HEK293T (cell line): ENCODE measurements around the gene E2F2.

Experiments used
- ARNT ChIP-seq: fragments of 450-650 bp; IDR thresholded peaks from 2 replicates; pipeline ENCODE4 v1.6.1; 2017; ENCODE audit warnings: mild to moderate bottlenecking
- BHLHE40 ChIP-seq: fragments of 450-650 bp; IDR thresholded peaks from 2 replicates; pipeline ENCODE4 v1.6.1; 2016; ENCODE audit warnings: mild to moderate bottlenecking, moderate library complexity, borderline replicate concordance
- CTBP1 ChIP-seq: fragments of 450-650 bp; IDR thresholded peaks from 2 replicates; pipeline ENCODE4 v1.6.1; 2016; ENCODE audit warnings: borderline replicate concordance
- FOXK2 ChIP-seq: fragments of 450-650 bp; IDR thresholded peaks from 2 replicates; pipeline ENCODE4 v1.6.1; 2016; ENCODE audit warnings: mild to moderate bottlenecking
- FOXM1 ChIP-seq: fragments of 450-650 bp; IDR thresholded peaks from 2 replicates; pipeline ENCODE4 v1.6.1; 2017; ENCODE audit warnings: mild to moderate bottlenecking, borderline replicate concordance
- HDGF ChIP-seq: fragments of 450-650 bp; IDR thresholded peaks from 2 replicates; pipeline ENCODE4 v1.6.1; 2017; ENCODE audit warnings: antibody characterized with exemption, borderline replicate concordance
- NFRKB ChIP-seq: fragments of 450-650 bp; IDR thresholded peaks from 2 replicates; pipeline ENCODE4 v1.6.1; 2016; ENCODE audit warnings: mild to moderate bottlenecking, moderate library complexity
- SP1 ChIP-seq: fragments of 450-650 bp; IDR thresholded peaks from 2 replicates; pipeline ENCODE4 v1.6.1; 2017
- SUZ12 ChIP-seq: fragments of 450-650 bp; IDR thresholded peaks from 2 replicates; pipeline ENCODE4 v1.6.1; 2016; ENCODE audit warnings: mild to moderate bottlenecking
- TF ChIP-seq, protein P1 (sequence below): fragments of 450-650 bp; IDR thresholded peaks from 2 replicates; pipeline ENCODE4 v1.6.1; 2016

DNA sequence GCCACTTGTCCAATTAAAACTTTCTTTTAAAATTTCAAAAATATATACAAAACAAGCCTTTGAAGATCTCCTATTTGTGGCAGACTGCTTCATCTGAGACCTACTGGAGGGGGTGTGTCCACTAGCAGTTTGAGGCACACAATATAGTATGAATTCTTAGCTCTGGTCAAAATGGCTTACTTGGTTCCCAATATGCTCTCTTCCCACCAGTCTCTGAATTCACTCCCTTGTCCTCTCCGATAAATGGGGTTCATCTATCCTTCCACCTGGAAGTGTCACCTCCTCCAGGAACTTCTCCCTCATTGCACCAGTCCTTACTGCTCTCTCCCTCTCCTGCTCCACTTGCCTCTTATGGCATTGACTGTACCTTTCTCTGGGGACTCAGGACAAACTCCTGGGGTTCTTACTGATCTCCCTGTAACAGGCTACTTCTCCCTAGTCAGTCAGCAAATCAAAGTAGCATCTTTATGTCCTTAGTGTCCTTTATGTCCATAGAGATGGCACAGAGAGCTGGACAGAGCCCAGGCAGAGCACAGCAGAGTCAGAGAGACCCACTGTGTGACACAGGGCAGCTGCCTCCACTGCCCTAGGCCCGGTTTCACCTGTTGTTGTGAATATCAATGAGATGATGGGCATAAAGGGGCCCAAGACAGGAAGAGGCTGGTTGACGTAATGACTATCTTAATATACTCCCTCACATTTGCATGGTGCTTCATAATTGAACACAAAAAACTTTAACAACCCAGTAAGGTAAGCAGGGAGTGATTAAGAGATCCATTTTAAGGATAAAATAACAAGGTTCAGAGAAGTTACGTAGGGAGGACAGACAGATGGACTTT is 50.6 kb downstream of the E2F2 start:
- TF ChIP-seq, protein P1, sequence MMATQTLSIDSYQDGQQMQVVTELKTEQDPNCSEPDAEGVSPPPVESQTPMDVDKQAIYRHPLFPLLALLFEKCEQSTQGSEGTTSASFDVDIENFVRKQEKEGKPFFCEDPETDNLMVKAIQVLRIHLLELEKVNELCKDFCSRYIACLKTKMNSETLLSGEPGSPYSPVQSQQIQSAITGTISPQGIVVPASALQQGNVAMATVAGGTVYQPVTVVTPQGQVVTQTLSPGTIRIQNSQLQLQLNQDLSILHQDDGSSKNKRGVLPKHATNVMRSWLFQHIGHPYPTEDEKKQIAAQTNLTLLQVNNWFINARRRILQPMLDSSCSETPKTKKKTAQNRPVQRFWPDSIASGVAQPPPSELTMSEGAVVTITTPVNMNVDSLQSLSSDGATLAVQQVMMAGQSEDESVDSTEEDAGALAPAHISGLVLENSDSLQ = no peak
- no peak for TF ChIP-seq ARNT
- TF ChIP-seq HDGF = no peak
- no peak for TF ChIP-seq BHLHE40
- TF ChIP-seq NFRKB = no peak
- TF ChIP-seq FOXM1 = no peak
- TF ChIP-seq SUZ12 = no peak
- no peak for TF ChIP-seq SP1
- no peak for TF ChIP-seq FOXK2
- TF ChIP-seq CTBP1 = no peak
